Ascending aorta (tissue), 2 donors: Measurements from ENCODE around the gene HIRIP3. TPM values are rescaled to one million over a fixed set of nuclear protein-coding genes. Genes with fewer than 3 reads are reported as not detected.
"Not testable (repeated sequence)": the region's sequence is repeated elsewhere in the genome, so short reads cannot be mapped to it uniquely, and the experiment has no call there.

Experiments used
- DNase-seq, 2 donors: peaks; one replicate each; pipeline ENCODE4 v3.0.0-alpha.2; 2019; ENCODE audit warnings: low spot score in 2 of 2
- H3K27ac ChIP-seq, 2 donors: fragments of 200-600 bp; sonication (generic); one replicate each; pipeline ENCODE4 v1.5.1; 2016 to 2017; ENCODE audit warnings: mild to moderate bottlenecking in 1 of 2
- H3K27me3 ChIP-seq: fragments of 200-600 bp; sonication (generic); one replicate; pipeline ENCODE4 v1.5.1; 2017
- H3K36me3 ChIP-seq, 2 donors: fragments of 200-600 bp; sonication (generic); one replicate each; pipeline ENCODE4 v1.5.1; 2016
- H3K4me1 ChIP-seq, 2 donors: fragments of 200-600 bp; sonication (generic); one replicate each; pipeline ENCODE4 v1.5.1; 2016 to 2017; ENCODE audit warnings: mild to moderate bottlenecking in 1 of 2
- H3K4me3 ChIP-seq, 2 donors: fragments of 200-600 bp; sonication (generic); one replicate each; pipeline ENCODE4 v1.5.1; 2016 to 2017; ENCODE audit warnings: mild to moderate bottlenecking in 1 of 2
- H3K9me3 ChIP-seq, 2 donors: fragments of 200-600 bp; sonication (generic); one replicate each; pipeline ENCODE4 v1.5.1; 2016
- CTCF ChIP-seq, 3 experiments: fragments of 200-600 bp in 2 of 3; fragments of 450-650 bp in 1 of 3; sonication (generic) in 2 of 3; IDR thresholded peaks; one replicate each; pipeline ENCODE4 v1.5.1; 2016 to 2019; ENCODE audit warnings: antibody characterized with exemption in 3 of 3, mild to moderate bottlenecking in 1 of 3, moderate library complexity in 1 of 3
- intact Hi-C: fragments of 100-400 bp; cut with DNase I; formaldehyde crosslinking; loops from one replicate; pipeline ENCODE4 v1.15.1; 2023
- total RNA-seq: library from RNA; depleted of rRNA; stranded (reverse); fragments of >200 nt; gene quantifications from one replicate; pipeline ENCODE4 v1.1.0, GENCODE V29; 2016

HIRIP3 gene
- total RNA-seq, 1 donor from 2014 or later: 2.0 TPM

DNA sequence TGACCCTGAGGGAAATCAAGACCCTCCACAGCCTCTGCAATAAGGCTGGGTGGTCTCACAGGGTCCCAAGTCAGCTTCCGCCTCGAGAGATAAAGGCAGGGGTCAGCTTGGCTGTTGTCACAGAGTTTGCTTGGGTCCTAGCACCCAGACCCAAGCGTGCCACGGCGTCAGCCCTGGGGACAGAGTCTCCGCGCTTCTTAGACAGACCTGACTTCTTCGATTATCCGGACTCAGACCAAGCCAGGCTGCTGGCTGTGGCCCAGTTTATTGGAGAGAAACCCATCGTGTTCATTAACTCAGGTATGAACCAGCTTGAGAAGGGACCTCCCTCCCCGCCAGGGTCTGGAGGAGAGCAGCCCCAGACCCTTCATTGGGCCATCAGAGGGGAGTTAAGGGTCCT, 28.2 kb upstream of the HIRIP3 start:
- intact Hi-C loops: no loop called here
- Histone ChIP-seq H3K27me3 (peaks cover under 1% of the 10 kb centered on the region), H3K36me3 (no peaks in the 10 kb centered on the region), H3K9me3 (no peaks in the 10 kb centered on the region), H3K4me3 (no peak overlapping the region), H3K27ac (no peak overlapping the region), H3K4me1 (no peaks in the 10 kb centered on the region)
- no peak for TF ChIP-seq CTCF (IDR thresholded peaks at IDR 0.05)
- DNase-seq: no peak

GRCh38 chr16:30022887-30023286, 27.5 kb upstream of the HIRIP3 start, which contains the start of gene C16orf92:
C16orf92 (plus strand) TSS chr16:30023198; CDS start chr16:30023341, 143 bp downstream.
- no peaks in the 10 kb centered on the region for H3K9me3 ChIP-seq
- intact Hi-C loops: no loop called here

DNA sequence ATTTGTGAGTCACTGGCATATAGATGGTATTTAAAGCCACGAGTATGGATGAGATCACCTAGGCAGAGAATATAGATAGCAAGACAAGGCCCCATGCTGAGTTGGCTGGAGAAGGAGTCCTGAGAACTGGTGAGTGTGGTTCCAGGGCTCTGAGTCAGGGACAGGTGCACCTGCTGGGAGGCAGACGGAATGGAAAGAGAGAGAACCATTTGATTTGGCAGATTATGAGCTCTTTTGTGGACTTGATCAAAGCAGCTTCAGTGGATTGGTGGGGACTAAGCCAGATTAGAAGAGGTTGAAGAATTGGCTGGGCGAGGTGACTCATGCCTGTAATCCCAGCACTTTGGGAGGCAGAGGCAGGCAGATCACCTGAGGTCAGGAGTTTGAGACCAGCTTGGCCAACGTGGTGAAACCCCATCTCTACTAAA, 23.3 kb upstream of the HIRIP3 start:
- Histone ChIP-seq H3K4me1 (no peaks in the 10 kb centered on the region), H3K27ac (no peak overlapping the region), H3K36me3 (no peaks in the 10 kb centered on the region), H3K4me3 (no peak overlapping the region), H3K9me3 (no peaks in the 10 kb centered on the region), H3K27me3 (no peaks in the 10 kb centered on the region)
- TF ChIP-seq CTCF (IDR thresholded peaks at IDR 0.05): no peak
- no peak for DNase-seq
- intact Hi-C loops: no loop called here

More at GRCh38 chr16:30022887-30023286, 27.5 kb upstream of the HIRIP3 start, which contains the start of gene C16orf92:
- DNase-seq: no peak
- TF ChIP-seq CTCF (IDR thresholded peaks at IDR 0.05): no peak
- Histone ChIP-seq H3K36me3 (no peaks in the 10 kb centered on the region), H3K4me3 (no peak within 1 kb of the TSS), H3K4me1 (no peaks in the 10 kb centered on the region), H3K27ac (no peak within 1 kb of the TSS), H3K27me3 (no peaks in the 10 kb centered on the region)

DNA sequence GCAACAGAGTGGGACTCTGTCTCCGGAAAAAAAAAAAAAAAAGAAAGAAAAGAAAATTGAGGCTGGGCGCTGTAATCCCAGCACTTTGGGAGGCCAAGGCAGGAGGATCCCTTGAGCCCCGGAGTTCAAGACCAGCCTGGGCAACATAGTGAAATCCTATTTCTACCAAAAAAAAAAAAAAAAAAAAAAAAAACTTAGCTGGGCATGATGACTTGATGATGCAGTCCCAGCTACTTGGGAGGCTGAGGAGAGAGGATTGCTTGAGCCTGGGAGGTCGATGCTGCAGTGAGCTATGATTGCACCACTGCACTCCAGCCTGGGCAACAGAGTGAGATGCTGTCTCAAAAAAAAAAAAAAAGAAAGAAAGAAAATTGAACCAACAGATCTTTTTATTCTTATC, 22.5 kb upstream of the HIRIP3 start:
- H3K27me3 ChIP-seq, H3K4me3 ChIP-seq, H3K9me3 ChIP-seq, DNase-seq, intact Hi-C loops, H3K36me3 ChIP-seq, H3K27ac ChIP-seq, H3K4me1 ChIP-seq: not testable (repeated sequence)

DNA sequence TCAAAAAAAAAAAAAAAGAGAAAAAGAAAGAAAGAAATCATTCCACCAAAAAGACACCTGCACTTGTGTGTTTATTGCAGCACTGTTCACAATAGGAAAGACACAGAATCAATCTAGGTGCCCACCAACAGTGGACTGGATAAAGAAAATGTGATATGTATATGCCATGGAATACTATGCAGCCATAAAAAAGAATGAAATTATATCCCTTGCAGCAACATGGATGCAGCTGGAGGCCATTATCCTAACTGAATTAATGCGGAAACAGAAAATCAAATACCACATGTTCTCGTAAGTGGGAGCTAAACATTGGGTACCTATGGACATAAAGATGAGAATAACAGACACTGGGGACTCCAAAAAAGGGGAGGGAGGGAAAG, 21.9 kb upstream of the HIRIP3 start:
- intact Hi-C loops: no loop called here
- Histone ChIP-seq H3K27ac (no peak overlapping the region), H3K4me3 (no peak overlapping the region), H3K9me3 (no peaks in the 10 kb centered on the region), H3K4me1 (no peaks in the 10 kb centered on the region), H3K36me3 (no peaks in the 10 kb centered on the region), H3K27me3 (no peaks in the 10 kb centered on the region)
- no peak for DNase-seq
- TF ChIP-seq CTCF (IDR thresholded peaks at IDR 0.05): no peak

- intact Hi-C loops: no loop called here
- TF ChIP-seq CTCF (IDR thresholded peaks at IDR 0.05): no peak
- H3K4me1 ChIP-seq: no peaks in the 10 kb centered on the region
- no peaks in the 10 kb centered on the region for H3K36me3 ChIP-seq
- DNase-seq: no peak
- H3K4me3 ChIP-seq: no peak overlapping the region
- H3K9me3 ChIP-seq: no peaks in the 10 kb centered on the region
- H3K27me3 ChIP-seq: no peaks in the 10 kb centered on the region
- H3K27ac ChIP-seq: no peak overlapping the region
Measured at GRCh38 chr16:30016555-30017276, 21.3 kb upstream of the HIRIP3 start.

DNA sequence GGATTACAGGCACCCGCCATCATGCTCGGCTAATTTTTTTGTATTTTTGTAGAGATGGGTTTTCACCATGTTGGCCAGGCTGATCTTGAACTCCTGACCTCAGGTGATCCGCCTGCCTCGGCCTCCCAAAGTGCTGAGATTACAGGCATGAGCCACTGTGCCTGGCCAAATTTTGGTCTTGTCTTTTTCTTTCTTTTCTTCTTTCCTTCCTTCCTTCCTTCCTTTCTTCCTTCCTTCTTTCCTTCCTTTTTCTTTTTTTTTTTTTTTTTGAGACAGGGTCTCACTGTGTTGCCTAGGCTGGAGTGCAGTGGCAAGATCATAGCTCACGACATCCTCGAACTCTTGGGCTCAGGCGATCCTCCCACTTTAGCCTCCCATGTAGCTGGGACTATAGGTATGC, 20.0 kb upstream of the HIRIP3 start:
- H3K27ac ChIP-seq, H3K4me3 ChIP-seq, H3K9me3 ChIP-seq, H3K36me3 ChIP-seq, DNase-seq, intact Hi-C loops: not testable (repeated sequence)
- H3K4me1 ChIP-seq: peaks cover 8 to 11% of the 10 kb centered on the region in 2 donors
- H3K27me3 ChIP-seq: peaks cover 12% of the 10 kb centered on the region

- H3K27ac ChIP-seq, intact Hi-C loops, H3K4me3 ChIP-seq, DNase-seq, H3K36me3 ChIP-seq, H3K9me3 ChIP-seq: not testable (repeated sequence)
- H3K4me1 ChIP-seq: peaks cover 8 to 12% of the 10 kb centered on the region in 2 donors
- peaks cover 13% of the 10 kb centered on the region for H3K27me3 ChIP-seq
Measured at GRCh38 chr16:30012598-30012997, 17.2 kb upstream of the HIRIP3 start.
